ENCODE measurements around the gene CD300H.

Gene CD300H

DNA sequence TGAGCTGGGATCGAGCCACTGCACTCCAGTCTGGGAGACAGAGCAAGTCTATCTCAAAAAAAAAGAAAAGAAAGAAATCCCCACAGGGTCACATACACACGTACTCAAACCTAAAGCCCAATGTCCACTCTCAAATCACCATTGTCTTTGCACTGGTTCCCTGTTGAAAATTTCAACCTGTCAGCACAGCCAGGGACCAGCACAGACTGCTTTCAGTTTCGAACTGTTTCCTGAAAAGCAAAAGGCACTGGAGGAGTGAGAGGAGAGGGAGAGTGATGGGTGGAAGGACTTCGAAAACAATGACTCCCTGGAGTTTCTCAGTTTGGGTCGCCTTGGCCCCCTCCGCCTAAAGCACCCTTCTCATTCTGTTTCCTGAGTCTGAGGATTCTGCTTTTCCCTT is 12.4 kb downstream of the CD300H start:
- H3K4me3 ChIP-seq (ENCODE audit: low read depth, low read length): no peak overlapping the region
- TF ChIP-seq CTCF (IDR thresholded peaks at IDR 0.05; ENCODE audit: low read depth, low read length, missing control alignments): no peak
- no peak for DNase-seq (ENCODE audit: low read depth)
- in situ Hi-C loops (cut with HindIII; ENCODE audit: low sequenced_read_pairs): no loop called here

- no peak overlapping the region for H3K4me3 ChIP-seq (ENCODE audit: low read depth, low read length)
- no peak for TF ChIP-seq CTCF (IDR thresholded peaks at IDR 0.05; ENCODE audit: low read depth, low read length, missing control alignments)
- DNase-seq (ENCODE audit: low read depth): no peak
- in situ Hi-C loops (cut with HindIII; ENCODE audit: low sequenced_read_pairs): no loop called here
These were observed 15.3 kb downstream of the CD300H start for GRCh38 chr17:74552037-74552436.

- no peak for DNase-seq (ENCODE audit: low read depth)
- in situ Hi-C loops (cut with HindIII; ENCODE audit: low sequenced_read_pairs): no loop called here
- H3K4me3 ChIP-seq (ENCODE audit: low read depth, low read length): no peak overlapping the region
- TF ChIP-seq CTCF (IDR thresholded peaks at IDR 0.05; ENCODE audit: low read depth, low read length, missing control alignments): no peak
These were observed 16.7 kb downstream of the CD300H start for GRCh38 chr17:74550602-74551001.

GRCh38 chr17:74549343-74549742 is 18.0 kb downstream of the CD300H start:
- H3K4me3 ChIP-seq (ENCODE audit: low read depth, low read length): no peak overlapping the region
- in situ Hi-C loops (cut with HindIII; ENCODE audit: low sequenced_read_pairs): no loop called here
- no peak for TF ChIP-seq CTCF (IDR thresholded peaks at IDR 0.05; ENCODE audit: low read depth, low read length, missing control alignments)
- DNase-seq (ENCODE audit: low read depth): no peak

- DNase-seq (ENCODE audit: low read depth): no peak
- no peak overlapping the region for H3K4me3 ChIP-seq (ENCODE audit: low read depth, low read length)
- TF ChIP-seq CTCF (IDR thresholded peaks at IDR 0.05; ENCODE audit: low read depth, low read length, missing control alignments): no peak
- in situ Hi-C loops (cut with HindIII; ENCODE audit: low sequenced_read_pairs): no loop called here
These were observed 19.6 kb downstream of the CD300H start for GRCh38 chr17:74547736-74548135.

DNA sequence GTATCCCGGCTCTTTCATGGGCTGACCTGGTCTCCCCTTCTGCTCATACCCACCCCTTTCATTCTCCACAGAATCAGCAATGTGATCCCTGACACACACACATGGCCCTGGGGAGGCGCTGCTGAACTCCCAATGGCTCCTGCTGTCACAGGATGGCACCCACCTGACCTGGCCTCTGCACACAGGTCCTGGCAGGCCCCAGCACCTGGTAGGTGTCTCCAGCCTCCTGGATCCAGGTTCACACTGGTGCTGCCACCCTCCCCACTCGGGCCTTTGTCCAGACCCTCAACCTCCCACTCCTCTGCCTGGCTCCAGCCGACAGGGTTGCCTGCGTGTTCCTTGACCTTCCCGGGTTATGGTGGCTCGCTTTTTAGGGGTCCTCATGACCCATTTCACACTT is 20.0 kb downstream of the CD300H start:
- DNase-seq (ENCODE audit: low read depth): no peak
- in situ Hi-C loops (cut with HindIII; ENCODE audit: low sequenced_read_pairs): no loop called here
- no peak for TF ChIP-seq CTCF (IDR thresholded peaks at IDR 0.05; ENCODE audit: low read depth, low read length, missing control alignments)

DNA sequence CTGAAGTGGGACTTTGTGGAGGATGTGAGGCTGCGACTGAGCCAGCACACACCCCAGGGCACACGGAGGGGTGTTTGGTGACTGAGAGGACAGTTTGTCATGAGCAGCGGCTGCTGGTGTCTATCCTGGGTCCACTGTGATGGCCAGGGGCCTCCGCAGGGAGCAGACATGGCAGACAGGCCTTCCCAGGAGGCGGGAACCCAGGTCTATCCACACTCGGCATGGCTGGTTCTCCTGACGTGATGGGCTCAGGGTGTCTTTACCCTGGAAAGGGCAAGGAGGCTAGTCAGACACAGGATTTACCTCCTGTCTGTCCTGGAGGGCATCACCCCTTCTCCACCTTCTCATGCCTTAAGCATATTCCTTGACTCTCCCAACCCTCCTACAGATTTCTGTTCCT is 20.7 kb downstream of the CD300H start:
- no peak for TF ChIP-seq CTCF (IDR thresholded peaks at IDR 0.05; ENCODE audit: low read depth, low read length, missing control alignments)
- in situ Hi-C loops (cut with HindIII; ENCODE audit: low sequenced_read_pairs): no loop called here
- no peak overlapping the region for H3K4me3 ChIP-seq (ENCODE audit: low read depth, low read length)
- no peak for DNase-seq (ENCODE audit: low read depth)

More for the DNA sequence above, 20.0 kb downstream of the CD300H start:
- no peak overlapping the region for H3K4me3 ChIP-seq (ENCODE audit: low read depth, low read length)
